Vagina (tissue), 2 donors: ENCODE results near the gene CREBBP.

Experiments used
- CTCF ChIP-seq, 3 experiments: fragments of 450-650 bp in 2 of 3; fragments of 200-600 bp in 1 of 3; sonication (generic) in 1 of 3; IDR thresholded peaks; one replicate each; pipeline ENCODE4 v1.5.1; 2017 to 2019; ENCODE audit warnings: antibody characterized with exemption in 3 of 3, mild to moderate bottlenecking in 2 of 3, moderate library complexity in 2 of 3
- POLR2A ChIP-seq, 2 donors: fragments of 450-650 bp; IDR thresholded peaks; one replicate each; pipeline ENCODE4 v1.6.1; 2017; ENCODE audit warnings: antibody characterized with exemption in 2 of 2, mild to moderate bottlenecking in 2 of 2, moderate library complexity in 2 of 2
- POLR2AphosphoS5 ChIP-seq, 2 donors: sonication (generic); formaldehyde crosslinking; IDR thresholded peaks; one replicate each; pipeline ENCODE4 v1.9.0; 2017; ENCODE audit warnings: antibody characterized with exemption in 2 of 2, mild to moderate bottlenecking in 2 of 2, low read depth in 1 of 2; ENCODE audit not compliant: insufficient read depth in 1 of 2

DNA sequence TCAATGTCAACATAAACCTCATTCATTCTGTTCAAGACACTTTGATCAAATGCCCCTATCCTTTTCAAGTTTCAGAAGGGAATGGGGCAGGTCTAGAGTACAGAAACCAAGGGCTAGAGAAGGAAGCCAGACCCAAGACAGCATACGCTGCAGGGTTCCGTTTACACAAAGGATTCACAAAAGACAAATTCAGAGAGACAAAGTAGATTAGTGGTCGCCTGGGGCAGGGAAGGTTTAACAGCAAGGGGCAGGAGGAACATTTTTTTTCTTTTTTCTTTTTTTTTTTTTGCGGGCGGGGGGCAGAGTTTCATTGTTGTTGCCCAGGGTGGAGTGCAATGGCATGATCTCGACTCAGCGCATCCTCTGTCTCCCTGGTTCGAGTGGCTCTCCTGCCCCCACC, 143.3 kb downstream of the CREBBP start:
- TF ChIP-seq CTCF (IDR thresholded peaks at IDR 0.05) (no peak), POLR2AphosphoS5 (IDR thresholded peaks at IDR 0.05; ENCODE audit: insufficient read depth in 1 of 2, low read depth in 1 of 2) (no peak), POLR2A (IDR thresholded peaks at IDR 0.05) (no peak)
